OCI-LY3 (cell line): ENCODE data around the gene SORBS1.
A peak's percentile ranks its signal among the peaks of the same experiment; 100 is the strongest.

ENCODE experiments used
- H2AFZ ChIP-seq: fragments of 200-600, 300-600 bp; shearing (Covaris generic); 2 replicates; pipeline ENCODE4 v1.6.0; 2014; ENCODE audit warnings: antibody characterized with exemption, low read depth, low read length
- H3K27ac ChIP-seq: fragments of 200-600, 300-600 bp; sonication (generic); 2 replicates; pipeline ENCODE4 v1.5.1; 2014; ENCODE audit warnings: mild to moderate bottlenecking, low read length, moderate library complexity, mixed read lengths
- H3K27me3 ChIP-seq: fragments of 200-600, 300-600 bp; sonication (generic); 2 replicates; pipeline ENCODE4 v1.6.1; 2014; ENCODE audit warnings: low read depth, low read length, mixed read lengths
- H3K36me3 ChIP-seq: fragments of 200-600, 300-600 bp; sonication (generic); replicated peaks from 2 replicates; pipeline ENCODE3; 2014; ENCODE audit warnings: low read depth, low read length, mixed read lengths
- H3K4me1 ChIP-seq: fragments of 300-600, 200-600 bp; sonication (generic); 2 replicates; pipeline ENCODE4 v1.6.1; 2014; ENCODE audit warnings: low read length, mixed read lengths
- H3K4me2 ChIP-seq: fragments of 200-600, 300-600 bp; sonication (generic); 2 replicates; pipeline ENCODE4 v1.6.1; 2014; ENCODE audit warnings: low read length, mixed read lengths
- H3K4me3 ChIP-seq: fragments of 300-600, 200-600 bp; sonication (generic); 2 replicates; pipeline ENCODE4 v1.5.1; 2014; ENCODE audit warnings: antibody characterized with exemption, mild to moderate bottlenecking, low read length, moderate library complexity
- H3K79me2 ChIP-seq: fragments of 300-600, 200-600 bp; shearing (Covaris generic); 2 replicates; pipeline ENCODE4 v1.6.1; 2014; ENCODE audit warnings: mild to moderate bottlenecking, low read length, mixed read lengths
- H3K9ac ChIP-seq: fragments of 300-600, 200-600 bp; shearing (Covaris generic); 2 replicates; pipeline ENCODE4 v1.6.0; 2014; ENCODE audit warnings: mild to moderate bottlenecking, low read length, moderate library complexity
- H3K9me3 ChIP-seq: fragments of 200-600, 300-600 bp; shearing (Covaris generic); 2 replicates; pipeline ENCODE4 v1.6.1; 2014; ENCODE audit warnings: low read length, mixed read lengths; ENCODE audit not compliant: insufficient read depth
- H4K20me1 ChIP-seq: fragments of 200-600, 300-600 bp; sonication (generic); 2 replicates; pipeline ENCODE4 v1.6.1; 2016; ENCODE audit warnings: low read length, mixed read lengths; ENCODE audit not compliant: insufficient read depth
- EZH2phosphoT487 ChIP-seq: fragments of 200-600 bp; shearing (Covaris generic); IDR thresholded peaks from 2 replicates; pipeline ENCODE4 v1.6.1; 2018; ENCODE audit warnings: antibody characterized with exemption, mixed run types, low read depth
- TF ChIP-seq, protein P1 (sequence below): fragments of 200-600, 300-600 bp; sonication (generic); IDR thresholded peaks from 2 replicates; pipeline ENCODE4 v1.5.1; 2014; ENCODE audit warnings: antibody characterized with exemption, low read length, low read depth

Gene SORBS1

DNA sequence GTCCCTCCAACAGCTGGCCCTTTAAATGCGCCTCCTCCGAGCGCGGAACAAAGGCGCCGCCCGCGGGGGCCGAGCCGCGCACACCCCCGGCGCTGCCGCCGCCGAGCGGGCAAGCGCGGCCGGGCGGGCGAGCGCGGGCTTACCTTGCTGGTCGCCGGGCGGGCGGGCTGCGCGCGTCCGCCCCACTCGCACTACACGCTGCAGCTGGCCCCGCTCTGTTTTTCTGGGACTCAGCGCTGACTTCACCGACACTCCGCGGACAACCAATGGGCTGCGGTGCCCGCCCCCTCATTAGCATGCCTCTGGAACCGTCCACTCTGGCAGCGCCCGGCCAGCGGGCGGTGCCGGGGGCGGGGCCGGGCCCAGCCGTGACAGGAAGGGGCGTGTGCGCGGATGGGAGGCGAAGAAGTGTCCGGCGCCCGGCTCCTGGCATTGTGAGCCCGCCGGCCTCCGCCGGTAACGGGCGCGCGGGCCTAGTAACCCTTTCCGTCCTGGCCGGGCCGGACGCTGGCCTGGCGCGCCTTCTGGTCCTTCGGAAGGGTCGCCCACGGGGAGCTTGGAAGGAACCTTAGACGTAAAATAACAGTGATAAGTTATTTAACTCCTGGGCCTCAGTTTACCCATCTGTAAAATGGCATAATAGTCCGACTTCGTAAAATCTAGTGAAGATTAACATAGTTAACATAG, at the start of gene SORBS1:
TSS of gene SORBS1 (minus strand) at position 195 of the 687 bp plus-strand sequence. CDS start 120,236 bp downstream, outside the sequence.
- Histone ChIP-seq H2AFZ (peak within 1 kb of the TSS; percentile 74), H4K20me1 (no peaks in the 10 kb centered on the region), H3K79me2 (no peaks in the 10 kb centered on the region), H3K4me2 (peak within 1 kb of the TSS; percentile 95), H3K27ac (no peak within 1 kb of the TSS), H3K9me3 (no peaks in the 10 kb centered on the region), H3K4me1 (0 out of 2 replicates have a peak, but pooled peaks cover 7% of the 10 kb centered on the region), H3K36me3 (no peaks in the 10 kb centered on the region), H3K9ac (peak within 1 kb of the TSS; percentile 60), H3K27me3 (0 out of 2 replicates have a peak, but pooled peaks cover 10% of the 10 kb centered on the region), H3K4me3 (peak within 1 kb of the TSS; percentile 94)
- TF ChIP-seq, protein P1, sequence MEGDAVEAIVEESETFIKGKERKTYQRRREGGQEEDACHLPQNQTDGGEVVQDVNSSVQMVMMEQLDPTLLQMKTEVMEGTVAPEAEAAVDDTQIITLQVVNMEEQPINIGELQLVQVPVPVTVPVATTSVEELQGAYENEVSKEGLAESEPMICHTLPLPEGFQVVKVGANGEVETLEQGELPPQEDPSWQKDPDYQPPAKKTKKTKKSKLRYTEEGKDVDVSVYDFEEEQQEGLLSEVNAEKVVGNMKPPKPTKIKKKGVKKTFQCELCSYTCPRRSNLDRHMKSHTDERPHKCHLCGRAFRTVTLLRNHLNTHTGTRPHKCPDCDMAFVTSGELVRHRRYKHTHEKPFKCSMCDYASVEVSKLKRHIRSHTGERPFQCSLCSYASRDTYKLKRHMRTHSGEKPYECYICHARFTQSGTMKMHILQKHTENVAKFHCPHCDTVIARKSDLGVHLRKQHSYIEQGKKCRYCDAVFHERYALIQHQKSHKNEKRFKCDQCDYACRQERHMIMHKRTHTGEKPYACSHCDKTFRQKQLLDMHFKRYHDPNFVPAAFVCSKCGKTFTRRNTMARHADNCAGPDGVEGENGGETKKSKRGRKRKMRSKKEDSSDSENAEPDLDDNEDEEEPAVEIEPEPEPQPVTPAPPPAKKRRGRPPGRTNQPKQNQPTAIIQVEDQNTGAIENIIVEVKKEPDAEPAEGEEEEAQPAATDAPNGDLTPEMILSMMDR: no peak
- no peak for TF ChIP-seq EZH2phosphoT487

DNA sequence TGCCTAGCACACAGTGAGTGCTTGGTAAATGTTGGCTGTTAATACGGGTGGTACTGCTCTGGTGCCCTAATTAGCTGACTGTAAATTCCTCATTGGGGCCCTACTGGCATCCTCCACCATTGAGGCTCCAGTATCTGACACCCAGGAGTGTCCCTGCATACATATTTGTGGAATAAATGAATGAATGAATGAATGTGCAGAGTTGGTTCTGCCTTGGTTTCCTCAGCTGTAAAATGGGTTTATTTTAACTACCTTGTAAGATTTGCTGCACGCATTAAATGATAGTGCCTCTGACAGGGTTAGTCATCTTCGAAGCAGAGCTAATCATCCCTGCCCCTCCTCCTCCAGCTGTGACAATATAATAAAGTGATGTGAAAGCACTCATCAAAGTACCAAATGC, 49.6 kb upstream of the SORBS1 start:
- no peak overlapping the region for H3K4me3 ChIP-seq
- TF ChIP-seq, protein P1: no peak
- no peak for TF ChIP-seq EZH2phosphoT487
- peaks cover 43% of the 10 kb centered on the region for H3K36me3 ChIP-seq
- H3K27ac ChIP-seq: no peak overlapping the region
- H3K9ac ChIP-seq: no peak overlapping the region
- H3K27me3 ChIP-seq: no peaks in the 10 kb centered on the region
- no peaks in the 10 kb centered on the region for H3K79me2 ChIP-seq
- H3K9me3 ChIP-seq: no peaks in the 10 kb centered on the region
- no peak overlapping the region for H2AFZ ChIP-seq
- H3K4me1 ChIP-seq: 0 out of 2 replicates have a peak, but pooled peaks cover 3% of the 10 kb centered on the region
- H3K4me2 ChIP-seq: no peak overlapping the region
- H4K20me1 ChIP-seq: no peaks in the 10 kb centered on the region

GRCh38 chr10:95606922-95607321, 45.8 kb upstream of the SORBS1 start:
- 0 out of 2 replicates have a peak, but pooled peaks cover 3% of the 10 kb centered on the region for H3K4me1 ChIP-seq
- no peak overlapping the region for H3K4me3 ChIP-seq
- no peaks in the 10 kb centered on the region for H3K27me3 ChIP-seq
- no peak overlapping the region for H3K27ac ChIP-seq
- H3K4me2 ChIP-seq: no peak overlapping the region
- H3K9ac ChIP-seq: no peak overlapping the region
- no peaks in the 10 kb centered on the region for H3K9me3 ChIP-seq
- TF ChIP-seq, protein P1: no peak
- TF ChIP-seq EZH2phosphoT487: no peak
- no peaks in the 10 kb centered on the region for H3K79me2 ChIP-seq
- H2AFZ ChIP-seq: no peak overlapping the region
- no peaks in the 10 kb centered on the region for H4K20me1 ChIP-seq
- peaks cover 16% of the 10 kb centered on the region for H3K36me3 ChIP-seq

- TF ChIP-seq, protein P1: no peak
- no peak for TF ChIP-seq EZH2phosphoT487
- Histone ChIP-seq H3K36me3 (peaks cover 6% of the 10 kb centered on the region), H4K20me1 (no peaks in the 10 kb centered on the region)
Observed at GRCh38 chr10:95605163-95605562, 44.0 kb upstream of the SORBS1 start.

More at GRCh38 chr10:95605163-95605562, 44.0 kb upstream of the SORBS1 start:
- H3K9me3 ChIP-seq: no peaks in the 10 kb centered on the region
- H3K79me2 ChIP-seq: no peaks in the 10 kb centered on the region
- no peak overlapping the region for H3K9ac ChIP-seq
- no peaks in the 10 kb centered on the region for H3K27me3 ChIP-seq
- H3K4me2 ChIP-seq: no peak overlapping the region
- H3K4me3 ChIP-seq: no peak overlapping the region
- H3K27ac ChIP-seq: no peak overlapping the region
- no peaks in the 10 kb centered on the region for H3K4me1 ChIP-seq
- no peak overlapping the region for H2AFZ ChIP-seq
